Activated CD4-positive, alpha-beta T cell treated with anti-CD3 and anti-CD28 coated beads, Interleukin-2, amount 50 U/mL, for 1 hour (primary cell): ENCODE data around the gene ADGRD1.

Experiments used
- DNase-seq: peaks from one replicate; pipeline ENCODE4 v3.0.0-alpha.2; 2020

The ADGRD1 gene

DNA sequence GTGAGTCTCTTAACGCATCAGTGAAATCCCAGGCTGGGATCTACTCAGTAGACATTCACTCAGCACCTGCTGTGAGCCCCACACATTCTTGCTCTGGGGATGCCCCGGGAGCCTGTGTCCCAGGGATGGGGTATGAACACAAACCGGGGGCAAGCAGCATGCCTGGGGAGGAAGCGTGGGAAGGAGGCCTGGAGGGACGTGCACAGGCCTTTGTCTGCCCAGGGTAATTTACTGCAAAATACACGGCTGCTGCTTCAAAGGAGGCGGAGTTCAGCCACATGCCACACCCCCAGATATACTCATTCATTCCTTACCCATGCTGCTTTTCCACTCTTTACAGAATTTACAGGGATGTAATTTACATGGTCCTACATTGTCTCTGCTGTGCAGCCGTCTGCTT, 187.8 kb downstream of the ADGRD1 start:
- DNase-seq = no peak

DNA sequence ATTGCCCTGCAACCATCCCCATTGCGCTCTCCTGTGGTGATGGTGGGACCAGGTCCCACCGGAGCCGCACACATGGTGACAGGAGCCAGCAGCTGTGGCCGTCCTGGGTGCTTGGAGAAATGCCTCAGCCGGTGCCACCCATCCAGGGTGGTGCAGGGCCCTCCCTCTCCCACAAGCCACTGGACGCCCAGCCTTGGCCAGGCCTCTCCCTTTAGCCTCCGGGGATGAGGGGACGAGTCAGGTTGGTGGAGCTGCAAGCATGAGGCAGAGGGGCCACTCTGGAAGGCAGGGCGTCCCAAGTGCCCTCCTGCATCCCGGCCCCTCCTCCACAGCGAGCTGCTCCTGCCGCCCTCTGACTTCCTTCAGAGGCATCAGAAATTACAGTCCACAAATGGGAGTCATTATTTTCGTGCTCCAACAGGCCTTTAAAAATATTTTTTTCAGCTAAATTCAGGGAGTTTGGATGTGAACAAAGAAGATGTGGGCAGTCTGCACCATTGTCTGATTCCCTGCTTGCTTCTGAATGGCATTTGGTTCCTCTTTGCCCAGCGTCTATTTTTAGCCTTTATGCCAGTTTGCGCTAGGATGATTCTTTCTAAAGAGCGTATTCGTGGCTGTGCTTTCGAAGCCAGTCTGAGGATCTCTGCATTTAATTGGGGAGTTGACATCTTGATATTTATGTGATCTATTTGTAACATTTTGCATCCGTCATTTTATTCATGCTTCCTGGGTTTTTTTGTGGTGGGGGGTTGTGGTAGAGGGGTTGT, 189.4 kb downstream of the ADGRD1 start:
- DNase-seq = no peak

DNA sequence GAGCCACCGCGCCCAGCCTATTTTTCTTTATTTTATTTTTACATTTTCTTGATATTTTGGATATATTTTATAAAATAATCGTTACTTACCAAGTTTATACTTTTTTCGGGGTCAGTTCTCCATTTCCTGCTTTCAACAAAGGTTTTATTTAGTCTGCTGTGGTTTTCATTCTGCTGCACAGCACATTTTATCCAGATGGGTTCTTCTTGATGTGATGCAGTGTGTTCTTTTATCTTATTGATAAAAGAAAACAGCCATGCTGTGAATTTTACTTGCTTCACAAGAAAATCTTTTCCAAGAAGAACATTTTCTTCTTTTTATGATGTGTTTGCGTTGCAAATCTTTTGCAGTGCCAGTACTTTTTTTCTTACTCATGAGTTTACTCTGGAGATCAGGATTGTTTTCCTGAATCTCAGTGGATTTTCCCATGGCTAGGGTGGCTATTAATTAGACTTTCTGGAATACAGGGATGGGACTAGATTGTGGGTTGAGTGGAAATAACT, 192.5 kb downstream of the ADGRD1 start:
- DNase-seq = no peak

DNA sequence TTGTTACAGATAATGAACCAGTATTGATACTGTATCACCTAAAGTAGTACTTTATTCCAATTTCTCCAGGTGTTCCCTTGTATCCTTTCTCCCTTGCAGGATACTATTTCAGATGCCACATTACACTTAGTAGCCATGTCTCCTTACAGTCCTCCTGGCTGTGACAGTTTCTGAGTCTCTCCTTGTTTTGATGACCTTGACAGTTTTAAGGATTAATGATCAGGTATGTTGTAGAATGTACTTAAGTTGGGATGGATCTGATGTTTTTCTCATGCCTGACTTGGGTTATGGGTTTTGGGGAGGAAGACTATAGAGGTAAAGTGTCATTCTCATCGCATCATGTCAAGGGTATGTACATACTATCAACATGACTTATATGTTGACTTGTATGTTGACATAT, 193.6 kb downstream of the ADGRD1 start:
- no peak for DNase-seq

DNA sequence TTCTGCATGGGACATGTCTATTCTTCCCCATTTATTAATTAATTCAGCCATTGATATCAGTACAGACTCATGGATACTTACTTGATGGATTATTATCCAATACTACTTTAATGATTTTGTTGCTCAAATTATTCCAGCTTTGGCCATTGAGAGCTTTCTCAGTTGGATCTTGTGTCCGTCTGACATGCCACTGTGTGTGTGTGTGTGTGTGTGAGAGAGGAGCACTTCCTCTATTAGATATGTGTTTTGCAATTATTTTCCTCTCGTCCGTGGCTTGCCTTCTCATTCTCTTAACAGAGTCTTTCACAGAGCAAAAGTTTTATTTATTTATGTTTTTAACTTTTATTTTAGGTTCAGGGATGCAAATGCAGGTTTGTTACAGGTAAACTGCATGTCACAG, 194.2 kb downstream of the ADGRD1 start:
- DNase-seq = no peak

DNA sequence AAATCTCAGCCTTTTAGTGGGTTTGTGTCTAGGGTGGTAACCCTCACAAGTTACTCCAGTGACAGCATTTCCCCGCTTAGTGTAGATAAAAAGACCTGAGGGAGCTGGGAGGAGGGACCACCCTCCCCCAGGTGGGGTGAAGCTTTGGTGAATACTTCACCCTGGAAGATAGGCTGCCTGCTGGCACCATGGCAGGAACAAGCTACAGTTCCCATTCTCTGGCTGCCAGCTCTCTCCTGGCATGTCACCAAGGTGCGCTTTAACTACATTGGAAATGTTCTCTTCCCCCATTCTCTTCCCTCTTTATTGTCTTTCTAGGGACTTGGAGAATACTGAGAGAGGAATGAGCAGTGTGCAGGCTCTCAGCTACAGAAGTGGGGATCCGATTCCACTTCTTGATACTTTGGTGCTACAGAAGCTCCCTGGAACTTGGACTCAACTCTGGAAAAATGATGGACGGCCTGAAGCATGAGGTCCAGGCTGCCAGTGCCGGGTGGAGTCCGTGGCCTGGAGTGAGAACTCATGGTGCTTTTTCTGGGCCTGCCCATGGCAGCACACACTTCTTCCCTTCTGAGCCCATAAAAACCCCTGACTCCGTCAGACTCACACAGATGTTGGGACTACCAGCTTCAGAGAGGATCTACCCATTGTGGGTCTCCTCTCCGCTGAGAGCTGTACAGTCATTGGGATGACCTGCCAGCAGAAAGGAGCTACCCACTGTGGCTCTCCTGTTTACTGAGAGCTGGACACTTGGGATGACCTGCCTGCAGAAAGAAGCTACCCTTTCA, 198.0 kb downstream of the ADGRD1 start:
- DNase-seq = no peak

DNA sequence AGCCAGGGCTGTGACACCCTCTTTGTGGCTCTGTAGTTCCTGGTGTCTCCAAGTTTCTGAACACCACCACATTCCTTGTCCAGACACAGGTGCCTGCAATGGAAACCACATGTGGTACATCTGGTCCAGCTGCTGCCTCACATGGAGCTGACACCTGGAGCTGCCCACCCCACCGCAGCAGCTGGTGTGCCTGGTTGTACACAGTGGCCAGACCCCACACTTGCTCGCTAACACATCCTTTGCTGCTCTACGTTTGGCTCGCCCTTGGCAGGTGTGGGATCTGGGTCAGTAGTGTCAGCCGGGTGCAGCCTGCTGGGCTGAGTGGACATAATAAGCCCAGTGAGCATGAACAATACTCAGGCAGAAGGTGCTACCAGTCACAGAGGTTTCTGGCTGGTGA, 198.9 kb downstream of the ADGRD1 start:
- no peak for DNase-seq

DNA sequence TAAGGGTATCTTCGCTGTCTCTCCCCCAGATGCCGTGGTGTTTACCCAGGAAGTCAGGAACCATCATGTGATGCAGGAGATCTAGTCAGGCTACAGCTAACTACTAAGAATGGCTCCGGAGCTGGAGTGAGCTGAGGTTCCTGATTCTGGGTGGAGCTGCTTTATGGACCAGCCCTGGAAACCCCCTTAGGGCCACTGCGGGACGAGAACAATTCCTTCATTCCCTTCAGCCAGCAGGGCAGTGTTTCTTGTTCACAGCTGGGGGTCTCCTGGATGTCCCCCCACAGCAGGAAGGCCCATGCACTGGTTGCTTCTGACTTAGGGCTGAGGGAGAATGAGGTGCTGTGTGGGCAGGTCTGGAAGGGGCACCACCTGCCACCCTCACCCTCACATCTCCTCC, 199.3 kb downstream of the ADGRD1 start:
- no peak for DNase-seq

DNA sequence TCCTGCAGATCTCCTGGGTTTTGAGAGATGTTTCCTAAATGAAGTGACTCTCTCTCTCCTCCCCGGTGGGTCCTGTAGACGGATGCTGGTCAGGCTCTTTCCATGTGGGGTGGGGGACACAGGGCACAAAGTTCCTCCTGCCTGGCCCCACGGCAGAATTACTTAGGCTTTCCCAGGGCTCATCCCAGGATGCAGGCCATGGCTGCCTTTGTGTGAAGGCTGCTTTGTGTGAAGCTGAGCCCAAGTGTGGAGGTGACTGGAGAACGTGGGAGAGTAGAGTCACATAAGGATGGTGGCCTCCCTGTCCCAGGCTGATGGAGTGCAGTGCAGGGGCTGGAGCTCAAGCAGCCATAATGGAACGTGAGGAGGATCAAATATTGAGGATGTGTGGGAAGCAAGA, 200.2 kb downstream of the ADGRD1 start:
- DNase-seq = no peak

DNA sequence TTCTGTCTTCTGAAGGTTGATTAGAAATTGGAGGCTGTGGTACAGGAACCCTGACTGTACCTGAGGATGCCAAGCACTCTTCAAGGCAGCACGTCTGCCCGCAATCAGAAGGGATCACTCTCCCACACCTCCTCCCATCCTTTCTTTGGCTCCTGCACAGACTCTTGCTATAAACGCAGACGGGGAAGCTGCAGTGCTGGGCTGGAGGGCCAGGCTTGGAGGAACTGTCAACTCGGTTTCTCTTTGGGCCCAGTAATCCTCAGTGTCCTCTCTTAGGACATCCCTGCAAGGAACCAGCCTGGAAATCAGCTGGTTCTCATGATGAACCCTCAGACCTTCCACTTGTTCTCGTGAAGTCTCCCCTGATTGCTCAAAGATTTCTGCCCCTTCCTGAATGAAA, 201.4 kb downstream of the ADGRD1 start:
- DNase-seq = no peak

DNA sequence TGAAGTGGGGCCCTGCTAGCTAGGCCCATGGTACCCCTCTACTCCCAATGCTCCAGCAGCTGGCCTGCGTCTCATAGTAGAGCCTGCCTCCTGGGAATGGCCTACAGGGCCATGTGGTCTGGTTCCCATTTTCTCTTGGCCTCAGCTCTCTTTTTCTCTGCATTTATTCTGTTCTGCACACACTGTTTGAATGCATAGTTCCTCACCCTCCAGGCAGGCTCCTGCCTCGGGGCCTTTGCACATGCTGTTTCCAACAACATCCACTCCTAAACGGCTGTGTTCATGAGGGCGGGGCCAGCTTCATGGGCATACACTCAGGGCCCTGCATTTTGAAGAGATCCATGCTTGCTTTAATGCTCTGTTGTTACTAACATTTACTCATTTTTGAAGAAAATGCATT, 204.0 kb downstream of the ADGRD1 start:
- DNase-seq = no peak

DNA sequence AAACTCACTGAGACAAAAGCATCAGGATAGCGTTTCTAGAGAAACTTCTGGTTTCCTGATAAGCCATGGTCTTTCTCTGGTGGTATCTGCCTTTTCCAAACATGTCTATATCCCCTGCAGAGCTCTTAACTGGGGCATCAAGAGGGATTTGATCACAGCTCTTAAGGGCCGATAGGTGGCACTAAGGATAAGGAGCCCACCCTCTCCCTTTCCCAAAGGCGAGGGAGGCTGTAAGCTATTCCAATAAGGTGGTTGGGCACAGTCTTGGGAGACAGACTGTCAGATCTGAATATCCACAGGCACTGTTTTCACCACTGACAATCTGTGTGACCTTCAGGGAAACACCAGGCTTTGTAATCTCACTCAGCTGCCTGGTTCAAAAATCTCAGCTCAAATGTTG, 206.0 kb downstream of the ADGRD1 start:
- no peak for DNase-seq

DNA sequence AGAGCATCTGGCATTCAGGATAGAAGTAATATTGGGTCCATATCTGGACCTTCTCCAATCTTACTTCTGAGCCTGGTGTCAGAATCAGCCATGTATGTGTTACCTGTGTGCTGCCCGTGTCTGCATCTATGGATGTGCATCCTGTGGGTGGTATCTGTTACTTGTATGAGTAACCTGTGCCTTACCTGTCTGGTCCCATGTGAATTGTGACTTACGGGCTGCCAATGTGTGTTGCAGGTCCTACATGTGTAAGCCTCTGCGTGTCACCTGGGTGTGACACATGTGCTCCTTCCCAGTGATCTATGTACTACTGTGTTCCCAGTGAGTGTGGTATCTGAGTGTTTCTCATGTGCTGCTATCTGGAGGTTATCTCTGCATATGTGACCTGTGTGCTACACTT, 208.4 kb downstream of the ADGRD1 start:
- DNase-seq = no peak

DNA sequence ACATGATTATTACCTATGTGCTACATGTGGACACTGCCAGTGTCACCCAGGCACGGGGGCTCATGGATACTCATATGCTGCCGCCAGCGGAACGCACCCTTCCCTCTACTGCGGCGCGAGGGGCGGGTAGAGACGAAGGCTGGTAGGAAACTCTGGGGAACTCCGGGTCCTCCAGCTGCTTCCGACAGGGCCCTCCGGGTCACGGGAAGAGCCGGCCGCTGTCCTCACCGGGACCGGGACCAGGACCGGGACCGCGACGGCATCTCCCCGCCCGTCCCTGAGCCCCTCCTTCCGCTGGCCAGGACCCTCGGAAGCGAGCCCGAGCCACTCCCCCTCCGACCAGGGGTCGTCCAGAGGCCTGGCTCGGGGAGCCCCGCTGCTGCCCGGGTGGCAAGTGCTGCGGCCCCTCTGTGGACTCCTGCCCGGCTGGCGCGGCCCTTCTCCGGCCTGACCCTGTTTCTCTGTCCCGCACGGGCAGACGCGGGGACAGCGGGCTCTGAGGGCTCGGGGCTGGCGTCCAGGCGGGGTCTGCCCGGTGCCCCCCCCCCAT, 209.6 kb downstream of the ADGRD1 start:
- no peak for DNase-seq

DNA sequence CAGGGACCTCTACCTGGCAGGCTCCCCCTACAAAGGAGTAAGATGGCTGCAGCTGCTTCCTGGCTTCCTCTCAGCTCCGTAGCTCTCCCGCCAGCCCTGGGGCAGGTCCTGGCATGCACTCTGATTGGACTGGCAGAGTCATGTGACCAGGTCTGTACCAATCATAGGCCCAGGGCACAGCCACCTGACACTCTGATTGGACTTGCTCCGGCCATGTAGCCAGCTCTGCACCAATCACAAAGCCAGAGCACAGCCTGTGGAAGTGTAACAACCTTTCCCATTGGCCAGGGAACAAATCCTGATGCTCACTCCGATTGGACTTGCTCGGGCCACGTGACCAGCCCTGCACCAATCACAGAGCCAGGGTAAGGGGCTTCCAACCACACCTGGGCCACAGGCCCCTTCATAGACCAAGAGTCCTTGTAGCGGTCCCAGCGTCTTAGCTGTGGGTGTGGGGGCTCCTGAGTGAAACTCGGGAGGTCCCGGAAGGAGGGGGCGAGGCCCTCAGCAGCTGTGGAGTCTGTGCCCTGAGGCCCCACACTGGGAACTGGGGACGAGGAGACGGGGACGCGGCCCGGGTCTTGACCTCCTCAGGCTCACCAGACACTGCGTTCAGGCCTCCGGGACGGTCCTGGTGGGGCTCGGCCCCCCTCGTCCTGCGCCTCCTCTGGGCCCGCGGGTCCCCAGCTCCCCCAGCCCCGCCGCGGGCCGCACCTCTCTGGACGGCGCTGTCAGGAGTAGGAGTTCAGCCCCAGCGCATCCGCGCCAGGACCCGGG, 210.6 kb downstream of the ADGRD1 start:
- no peak for DNase-seq

DNA sequence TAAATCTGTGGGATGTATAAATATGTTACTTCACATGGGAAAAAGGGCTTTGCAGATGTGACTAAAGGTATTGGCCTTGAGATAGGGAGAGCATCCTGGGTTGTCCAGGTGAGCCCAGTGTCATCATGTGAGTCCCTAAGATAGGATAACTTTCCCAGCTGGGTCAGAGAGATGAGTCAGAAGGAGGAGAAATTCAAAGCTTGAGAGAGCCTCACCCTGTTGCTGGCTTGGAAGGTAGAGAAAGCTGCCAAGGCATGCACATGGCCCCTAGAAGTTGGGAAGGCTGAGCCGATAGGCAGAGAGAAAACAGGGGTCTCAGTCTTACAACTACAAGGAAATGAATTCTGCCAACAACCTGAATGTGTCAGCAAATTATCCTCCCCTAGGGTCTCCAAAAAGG, 213.0 kb downstream of the ADGRD1 start:
- no peak for DNase-seq

DNA sequence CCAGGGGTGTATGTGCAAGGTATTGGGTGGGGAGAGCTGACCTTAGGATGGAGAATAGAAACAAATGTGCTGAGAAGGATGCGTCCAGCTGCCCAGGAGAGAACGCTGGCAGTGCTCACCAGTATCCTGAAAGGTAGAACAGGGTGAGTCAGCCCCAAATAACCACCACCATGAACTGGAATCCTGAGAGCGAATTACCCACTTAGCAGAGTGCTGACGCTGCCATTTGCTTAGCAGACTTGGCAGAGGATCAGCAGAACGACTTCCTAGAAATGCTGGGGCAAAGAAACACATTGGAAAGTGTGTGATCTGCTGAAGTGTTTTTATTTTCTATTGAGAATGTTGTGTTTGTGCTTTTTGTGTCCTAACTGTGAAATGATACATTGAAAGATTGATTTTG, 213.6 kb downstream of the ADGRD1 start:
- DNase-seq = no peak

DNA sequence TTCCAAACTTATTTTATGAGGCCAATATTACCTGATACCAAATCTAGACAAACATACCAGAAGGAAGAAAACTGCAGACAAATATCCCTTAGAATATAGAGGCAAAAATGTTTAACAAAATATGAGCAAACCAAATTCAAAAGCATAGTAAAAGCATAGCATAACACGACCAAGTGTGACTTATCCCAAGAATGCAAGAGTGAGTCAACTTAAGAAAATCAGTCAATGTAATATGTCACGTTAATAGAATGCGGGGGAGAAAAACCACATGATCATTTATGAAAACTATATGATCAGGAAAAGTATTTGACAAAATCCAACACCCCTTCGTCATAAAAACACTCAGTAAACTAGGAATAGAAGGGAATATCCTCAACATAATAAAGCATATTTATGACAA, 217.3 kb downstream of the ADGRD1 start:
- DNase-seq = no peak

DNA sequence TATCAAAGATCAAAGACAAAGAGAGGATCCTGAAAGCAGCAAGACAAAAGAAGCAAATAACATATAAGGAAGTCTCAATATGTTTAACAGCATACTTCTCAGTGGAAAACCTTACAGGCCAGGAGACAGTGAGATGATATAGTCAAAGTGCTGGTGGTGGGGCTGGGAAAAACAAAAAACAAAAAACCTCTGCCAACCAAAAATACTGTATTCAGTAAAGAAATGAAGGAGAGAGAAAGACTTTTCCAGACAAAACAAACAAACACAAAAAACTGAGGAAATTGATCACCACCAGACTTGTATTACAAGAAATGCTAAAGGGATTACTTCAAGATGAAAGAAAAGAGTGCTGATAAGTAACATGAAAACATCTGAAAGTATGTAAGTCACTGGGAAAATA, 221.2 kb downstream of the ADGRD1 start:
- no peak for DNase-seq

DNA sequence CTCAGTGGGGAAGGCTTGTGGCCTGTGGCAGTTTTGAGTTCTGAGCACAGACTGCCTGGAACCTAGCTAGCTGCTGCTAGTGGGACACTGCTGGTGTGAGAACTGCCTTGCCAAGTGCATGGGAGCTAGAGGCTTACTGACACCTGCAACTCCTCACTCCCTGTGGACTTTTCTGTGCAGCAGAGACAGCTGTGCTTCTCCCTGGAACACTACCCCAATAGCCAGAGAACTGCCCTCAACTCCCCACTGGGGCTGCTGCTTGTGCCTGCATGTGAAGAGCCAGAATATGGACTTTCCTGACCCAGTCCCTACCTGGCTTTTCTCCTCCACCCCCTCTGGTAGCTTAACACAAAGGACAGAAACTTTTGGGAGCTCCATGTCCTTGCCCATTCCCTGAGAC, 222.6 kb downstream of the ADGRD1 start:
- no peak for DNase-seq

DNA sequence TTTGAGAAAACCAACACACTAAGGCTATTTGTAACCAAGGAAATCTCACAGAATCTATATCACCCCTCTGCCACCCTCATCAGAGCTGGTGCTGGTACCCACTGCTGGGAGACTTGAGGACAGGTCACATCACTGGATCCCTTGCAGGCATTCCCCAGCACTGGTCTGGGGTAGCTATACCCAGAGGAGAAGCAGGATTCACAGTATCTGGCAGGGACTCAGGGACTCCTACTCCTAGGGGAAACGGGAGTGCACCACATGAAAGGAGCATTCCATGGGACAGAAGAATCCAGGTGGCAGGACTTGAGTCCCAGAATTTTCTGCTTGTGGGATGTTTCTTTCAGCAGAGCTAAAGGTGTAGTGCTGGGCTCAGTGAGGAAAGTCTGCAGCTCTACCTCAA, 223.2 kb downstream of the ADGRD1 start:
- no peak for DNase-seq

DNA sequence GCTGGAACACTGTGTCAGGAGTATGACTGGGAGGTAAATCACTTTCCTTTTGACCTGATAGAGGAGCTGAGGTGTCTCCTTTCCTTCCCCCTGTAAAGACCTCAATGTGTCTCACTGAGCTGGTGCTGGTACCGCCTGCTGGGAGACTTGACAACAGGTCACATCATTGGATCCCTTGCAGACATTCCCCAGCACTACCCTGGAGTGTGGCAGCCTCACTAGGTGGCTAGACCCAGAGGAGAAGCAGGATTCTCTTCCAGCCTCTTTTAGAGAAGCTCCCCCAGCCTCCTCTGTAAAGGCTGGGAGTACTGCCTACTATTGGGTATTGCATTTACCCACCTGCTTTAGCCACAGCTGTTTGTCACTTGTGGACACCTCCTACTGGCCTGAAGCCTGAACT, 223.9 kb downstream of the ADGRD1 start:
- no peak for DNase-seq

DNA sequence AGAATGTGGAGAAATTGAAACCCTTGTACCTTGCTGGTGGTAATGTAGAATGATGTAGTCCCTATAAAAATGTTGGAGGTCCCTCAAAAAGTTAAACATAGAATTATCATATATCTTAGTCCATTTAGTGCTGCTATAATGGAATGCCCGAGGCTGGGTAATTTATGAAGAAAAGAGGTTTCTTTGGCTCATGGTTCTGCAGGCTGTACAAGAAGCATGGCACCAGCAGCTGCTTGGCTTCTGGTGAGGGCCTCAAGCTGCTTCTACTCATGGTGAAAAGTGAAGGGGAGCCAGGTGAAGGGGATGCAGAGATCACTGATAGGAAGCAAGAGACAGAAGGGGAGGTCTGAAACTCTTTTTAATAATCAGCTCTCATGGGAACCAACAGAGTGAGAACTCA, 233.9 kb downstream of the ADGRD1 start:
- no peak for DNase-seq
